ENCODE measurements around the gene NOS1AP.

- TF ChIP-seq POLR2A (IDR thresholded peaks at IDR 0.05) (no peak), CTCF (IDR thresholded peaks at IDR 0.05) (no peak)
Observed at GRCh38 chr1:162213281-162213912, 143.9 kb downstream of the NOS1AP start.
